H9 (cell line): ENCODE results near the gene CCDC9B. TPM values are rescaled to one million over a fixed set of nuclear protein-coding genes. Genes with fewer than 3 reads are reported as not detected.

Source experiments
- DNase-seq: peaks from one replicate; pipeline ENCODE4 v3.0.0-alpha.2; 2017
- H2AFZ ChIP-seq: one replicate; pipeline ENCODE4 v1.6.1; 2013; ENCODE audit warnings: mild to moderate bottlenecking, low read length, control low read depth, moderate library complexity
- H2AK5ac ChIP-seq: 2 replicates; pipeline ENCODE4 v1.6.1; 2013; ENCODE audit warnings: low read length, control low read depth, mixed read lengths; ENCODE audit not compliant: insufficient read length
- H2BK120ac ChIP-seq: one replicate; pipeline ENCODE4 v1.6.1; 2013; ENCODE audit warnings: low read depth, mild to moderate bottlenecking, low read length, control low read depth, inconsistent platforms; ENCODE audit not compliant: poor library complexity, severe bottlenecking
- H2BK12ac ChIP-seq: 2 replicates; pipeline ENCODE4 v1.6.1; 2013; ENCODE audit warnings: low read length, control low read depth, mixed read lengths, low read depth; ENCODE audit not compliant: insufficient read length
- H2BK15ac ChIP-seq: 2 replicates; pipeline ENCODE4 v1.6.1; 2013; ENCODE audit warnings: low read depth, low read length, control low read depth
- H2BK20ac ChIP-seq: one replicate; pipeline ENCODE4 v1.6.1; 2013; ENCODE audit warnings: low read depth, mild to moderate bottlenecking, low read length, control low read depth, inconsistent platforms; ENCODE audit not compliant: poor library complexity, severe bottlenecking
- H2BK5ac ChIP-seq: 2 replicates; pipeline ENCODE4 v1.6.1; 2013; ENCODE audit warnings: low read length, control low read depth, mixed read lengths; ENCODE audit not compliant: insufficient read length
- H3K14ac ChIP-seq: 2 replicates; pipeline ENCODE4 v1.6.1; 2013; ENCODE audit warnings: low read length, control low read depth; ENCODE audit not compliant: insufficient read depth
- H3K18ac ChIP-seq: 2 replicates; pipeline ENCODE4 v1.6.1; 2013; ENCODE audit warnings: low read depth, mild to moderate bottlenecking, mixed read lengths, low read length, control low read depth; ENCODE audit not compliant: insufficient read length
- H3K23ac ChIP-seq: 2 replicates; pipeline ENCODE4 v1.6.1; 2013; ENCODE audit warnings: low read length, control low read depth, mixed read lengths, low read depth; ENCODE audit not compliant: insufficient read length
- H3K23me2 ChIP-seq: 2 replicates; pipeline ENCODE4 v1.6.1; 2013; ENCODE audit warnings: low read depth, mild to moderate bottlenecking, mixed read lengths, low read length, control low read depth; ENCODE audit not compliant: insufficient read length, poor library complexity, severe bottlenecking
- H3K27ac ChIP-seq: 2 replicates; pipeline ENCODE4 v1.5.1; 2013; ENCODE audit warnings: low read length, control low read depth, mixed read lengths, low read depth; ENCODE audit not compliant: insufficient read length
- H3K27me3 ChIP-seq: 2 replicates; pipeline ENCODE4 v1.6.1; 2013; ENCODE audit warnings: low read length, control low read depth, inconsistent platforms; ENCODE audit not compliant: insufficient read depth
- H3K4ac ChIP-seq: 2 replicates; pipeline ENCODE4 v1.6.1; 2013; ENCODE audit warnings: low read depth, mild to moderate bottlenecking, control low read depth, inconsistent platforms, low read length, moderate library complexity
- H3K4me1 ChIP-seq: 2 replicates; pipeline ENCODE4 v1.6.1; 2013; ENCODE audit warnings: low read length, control low read depth, inconsistent platforms; ENCODE audit not compliant: insufficient read depth
- H3K4me2 ChIP-seq: 2 replicates; pipeline ENCODE4 v1.6.1; 2013; ENCODE audit warnings: low read length, control low read depth, mixed read lengths; ENCODE audit not compliant: insufficient read length, insufficient read depth
- H3K56ac ChIP-seq: 2 replicates; pipeline ENCODE4 v1.6.1; 2013; ENCODE audit warnings: low read depth, mild to moderate bottlenecking, mixed read lengths, low read length, control low read depth; ENCODE audit not compliant: insufficient read length
- H3K79me1 ChIP-seq: 2 replicates; pipeline ENCODE4 v1.6.1; 2013; ENCODE audit warnings: low read depth, mild to moderate bottlenecking, moderate library complexity, low read length, control low read depth, inconsistent platforms; ENCODE audit not compliant: insufficient read depth, poor library complexity, severe bottlenecking
- H3K79me2 ChIP-seq: 2 replicates; pipeline ENCODE4 v1.6.1; 2013; ENCODE audit warnings: low read length, control low read depth, inconsistent platforms; ENCODE audit not compliant: insufficient read depth
- H3K9ac ChIP-seq: 2 replicates; pipeline ENCODE4 v1.6.1; 2013; ENCODE audit warnings: low read length, control low read depth, mixed read lengths; ENCODE audit not compliant: insufficient read length; ENCODE audit errors: extremely low read depth
- H3K9me3 ChIP-seq: one replicate; pipeline ENCODE4 v1.6.1; 2013; ENCODE audit warnings: low read depth, low read length, inconsistent platforms; ENCODE audit not compliant: control insufficient read depth
- H3T11ph ChIP-seq: one replicate; pipeline ENCODE4 v1.6.1; 2013; ENCODE audit warnings: mild to moderate bottlenecking, low read length, control low read depth, inconsistent platforms
- H4K20me1 ChIP-seq: one replicate; pipeline ENCODE4 v1.6.1; 2013; ENCODE audit not compliant: control insufficient read depth, insufficient read length, insufficient read depth
- H4K5ac ChIP-seq: 2 replicates; pipeline ENCODE4 v1.6.1; 2013; ENCODE audit warnings: low read depth, mild to moderate bottlenecking, mixed read lengths, low read length, control low read depth; ENCODE audit not compliant: insufficient read length
- H4K8ac ChIP-seq: replicated peaks from 2 replicates; pipeline ENCODE4 v1.6.1; 2013; ENCODE audit warnings: low read length, control low read depth, mixed read lengths, low read depth; ENCODE audit not compliant: insufficient read length
- H4K91ac ChIP-seq: 2 replicates; pipeline ENCODE4 v1.6.1; 2013; ENCODE audit warnings: low read depth, mild to moderate bottlenecking, moderate library complexity, mixed read lengths, low read length, control low read depth; ENCODE audit not compliant: insufficient read length
- H3K27ac Mint-ChIP-seq, 3 experiments: 2 replicates in 2 of 3; 3 replicates in 1 of 3; pipeline ENCODE4 v1.8.0; 2020 to 2021; ENCODE audit warnings: mixed read lengths in 3 of 3, mild to moderate bottlenecking in 1 of 3, moderate library complexity in 1 of 3
- H3K27me3 Mint-ChIP-seq: 2 replicates; pipeline ENCODE4 v1.8.0; 2021; ENCODE audit warnings: low read depth, mild to moderate bottlenecking, moderate library complexity, mixed read lengths
- H3K36me3 Mint-ChIP-seq, 3 experiments: 2 replicates in 2 of 3; 3 replicates in 1 of 3; pipeline ENCODE4 v1.8.0; 2020 to 2021; ENCODE audit warnings: low read depth in 3 of 3, mixed read lengths in 3 of 3; ENCODE audit not compliant: insufficient read depth in 1 of 3
- H3K4me1 Mint-ChIP-seq, 2 experiments: 2 replicates each; pipeline ENCODE4 v1.8.0; 2020; ENCODE audit warnings: mixed read lengths in 2 of 2
- H3K4me3 Mint-ChIP-seq, 2 experiments: 2 replicates in 1 of 2; 3 replicates in 1 of 2; pipeline ENCODE4 v1.8.0; 2020 to 2021; ENCODE audit warnings: mild to moderate bottlenecking in 2 of 2, mixed read lengths in 2 of 2, moderate library complexity in 1 of 2
- H3K9me3 Mint-ChIP-seq, 2 experiments: 2 replicates in 1 of 2; 3 replicates in 1 of 2; pipeline ENCODE4 v1.8.0; 2020; ENCODE audit warnings: mild to moderate bottlenecking in 2 of 2, mixed read lengths in 2 of 2, moderate library complexity in 1 of 2
- WGBS: extraction: QIAGEN DNeasy Blood & Tissue Kit; methylation state at CpG from one replicate; pipeline ENCODE4 v1.1.7; 2013; ENCODE audit warnings: missing lambda C conversion rate, low lambda C conversion rate, mixed read lengths; ENCODE audit not compliant: insufficient read length; ENCODE audit errors: extremely low coverage; 5-methylcytosine and 5-hydroxymethylcytosine counted together
- total RNA-seq: library from RNA; stranded (reverse); gene quantifications from 2 replicates; pipeline ENCODE4 v1.2.1, GENCODE V29; 2021
- TF ChIP-seq, protein P1 (sequence below): fragments of 200-600 bp; sonication (generic); conservative IDR thresholded peaks from 3 replicates; pipeline ENCODE4 v1.8.0; 2021; ENCODE audit warnings: antibody characterized with exemption, mild to moderate bottlenecking

CCDC9B gene
- total RNA-seq, 1 experiment from 2014 or later, result 0.48 TPM

DNA sequence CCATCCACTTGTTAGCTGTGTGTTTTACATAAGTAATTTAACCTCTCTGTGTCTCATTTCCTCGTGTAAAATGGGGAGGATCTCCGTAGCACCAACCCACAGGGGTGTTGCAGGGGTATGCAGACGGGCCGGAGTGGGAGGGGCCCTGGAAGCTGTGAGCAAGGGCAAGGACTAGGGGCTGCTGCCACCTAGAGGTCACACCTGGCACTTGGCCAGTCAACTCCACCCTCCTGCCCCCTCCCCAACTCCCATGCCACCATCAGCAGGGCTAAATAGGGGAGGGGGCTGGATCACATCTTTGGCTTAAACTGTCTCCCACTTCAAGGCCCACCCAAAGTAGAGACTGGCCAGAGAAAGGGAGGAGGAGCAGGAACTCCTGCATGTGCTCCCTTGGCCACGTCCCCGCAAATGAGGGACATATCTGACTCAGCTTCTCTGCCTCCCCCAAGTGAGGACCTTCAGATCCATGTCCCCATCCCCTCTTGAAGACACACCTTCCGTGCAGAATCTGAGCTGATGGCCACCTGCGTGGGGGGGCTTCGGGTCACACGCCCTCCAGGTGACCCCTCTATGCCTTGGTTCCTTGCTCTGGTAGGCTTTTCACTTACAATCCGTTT is 2.6 kb downstream of the CCDC9B start:
- no peak overlapping the region for H3K23ac ChIP-seq
- WGBS, result no CpG with 5 or more reads among the region's 11 CpGs
- H4K20me1 ChIP-seq, result no peaks in the 10 kb centered on the region
- peak; percentile 89 for DNase-seq
- no peak overlapping the region for H3K27ac ChIP-seq
- TF ChIP-seq, protein P1, sequence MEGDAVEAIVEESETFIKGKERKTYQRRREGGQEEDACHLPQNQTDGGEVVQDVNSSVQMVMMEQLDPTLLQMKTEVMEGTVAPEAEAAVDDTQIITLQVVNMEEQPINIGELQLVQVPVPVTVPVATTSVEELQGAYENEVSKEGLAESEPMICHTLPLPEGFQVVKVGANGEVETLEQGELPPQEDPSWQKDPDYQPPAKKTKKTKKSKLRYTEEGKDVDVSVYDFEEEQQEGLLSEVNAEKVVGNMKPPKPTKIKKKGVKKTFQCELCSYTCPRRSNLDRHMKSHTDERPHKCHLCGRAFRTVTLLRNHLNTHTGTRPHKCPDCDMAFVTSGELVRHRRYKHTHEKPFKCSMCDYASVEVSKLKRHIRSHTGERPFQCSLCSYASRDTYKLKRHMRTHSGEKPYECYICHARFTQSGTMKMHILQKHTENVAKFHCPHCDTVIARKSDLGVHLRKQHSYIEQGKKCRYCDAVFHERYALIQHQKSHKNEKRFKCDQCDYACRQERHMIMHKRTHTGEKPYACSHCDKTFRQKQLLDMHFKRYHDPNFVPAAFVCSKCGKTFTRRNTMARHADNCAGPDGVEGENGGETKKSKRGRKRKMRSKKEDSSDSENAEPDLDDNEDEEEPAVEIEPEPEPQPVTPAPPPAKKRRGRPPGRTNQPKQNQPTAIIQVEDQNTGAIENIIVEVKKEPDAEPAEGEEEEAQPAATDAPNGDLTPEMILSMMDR, result peak; percentile 95
- H3K9ac ChIP-seq, result no peak overlapping the region
- H3K4me1 ChIP-seq, result no peaks in the 10 kb centered on the region
- Mint-ChIP-seq H3K36me3 (no peaks in the 10 kb centered on the region), H3K27me3 (peaks cover 10% of the 10 kb centered on the region), H3K4me3 (no peak overlapping the region; a peak in 1 of 5 replicates), H3K4me1 (peaks cover 21 to 44% of the 10 kb centered on the region in 2 experiments), H3K9me3 (no peaks in the 10 kb centered on the region), H3K27ac (peak overlapping the region in 1 of 3 experiments; percentile 46; a peak in 1 of 7 replicates)
- no peak overlapping the region for H2BK12ac ChIP-seq
- no peak overlapping the region for H3K4ac ChIP-seq
- no peak overlapping the region for H2AFZ ChIP-seq
- H3K79me2 ChIP-seq, result no peaks in the 10 kb centered on the region
- H3K79me1 ChIP-seq, result no peaks in the 10 kb centered on the region
- H2BK120ac ChIP-seq, result no peak overlapping the region
- H3K4me2 ChIP-seq, result no peak overlapping the region
- H2BK15ac ChIP-seq, result no peak overlapping the region
- no peaks in the 10 kb centered on the region for H3K27me3 ChIP-seq
- no peak overlapping the region for H2BK5ac ChIP-seq
- no peaks in the 10 kb centered on the region for H3K9me3 ChIP-seq
- H2AK5ac ChIP-seq, result no peak overlapping the region
- H3K23me2 ChIP-seq, result no peaks in the 10 kb centered on the region
- H3T11ph ChIP-seq, result no peak overlapping the region
- no peak overlapping the region for H4K5ac ChIP-seq
- no peak overlapping the region for H3K56ac ChIP-seq
- no peak overlapping the region for H3K14ac ChIP-seq
- no peak overlapping the region for H3K18ac ChIP-seq
- no peak overlapping the region for H4K91ac ChIP-seq
- no peak overlapping the region for H2BK20ac ChIP-seq
- no peak overlapping the region for H4K8ac ChIP-seq
